Brain microvascular endothelial cell (primary cell): ENCODE results near the gene TTC39B.

ENCODE experiments used
- DNase-seq: peaks from one replicate; pipeline ENCODE4 v3.0.0-alpha.2; 2020
- H3K27ac ChIP-seq: fragments of 250-450 bp; sonication (Bioruptor Pico); 2 replicates; pipeline ENCODE4 v1.5.1; 2020; ENCODE audit warnings: mild to moderate bottlenecking, moderate library complexity
- H3K27me3 ChIP-seq: fragments of 250-450 bp; sonication (Bioruptor Pico); replicated peaks from 2 replicates; pipeline ENCODE4 v1.5.1; 2020; ENCODE audit warnings: mild to moderate bottlenecking
- H3K36me3 ChIP-seq: fragments of 250-450 bp; sonication (Bioruptor Pico); replicated peaks from 2 replicates; pipeline ENCODE4 v1.5.1; 2020; ENCODE audit warnings: mild to moderate bottlenecking
- H3K4me3 ChIP-seq: 2 replicates; pipeline ENCODE4 v1.5.1; 2011; ENCODE audit warnings: low read depth, mild to moderate bottlenecking, control low read depth, low read length, moderate library complexity
- in situ Hi-C: cut with HindIII; loops from 2 replicates; pipeline ENCODE4 v1.10.0; 2017; ENCODE audit warnings: low sequenced_read_pairs, low pct_ligation_motif_present
- TF ChIP-seq, protein P1 (sequence below): IDR thresholded peaks from 2 replicates; pipeline ENCODE4 v1.5.1; 2011; ENCODE audit warnings: low read depth, mild to moderate bottlenecking, moderate library complexity, low read length, control low read depth, inconsistent platforms; ENCODE audit errors: missing control alignments

The TTC39B gene

DNA sequence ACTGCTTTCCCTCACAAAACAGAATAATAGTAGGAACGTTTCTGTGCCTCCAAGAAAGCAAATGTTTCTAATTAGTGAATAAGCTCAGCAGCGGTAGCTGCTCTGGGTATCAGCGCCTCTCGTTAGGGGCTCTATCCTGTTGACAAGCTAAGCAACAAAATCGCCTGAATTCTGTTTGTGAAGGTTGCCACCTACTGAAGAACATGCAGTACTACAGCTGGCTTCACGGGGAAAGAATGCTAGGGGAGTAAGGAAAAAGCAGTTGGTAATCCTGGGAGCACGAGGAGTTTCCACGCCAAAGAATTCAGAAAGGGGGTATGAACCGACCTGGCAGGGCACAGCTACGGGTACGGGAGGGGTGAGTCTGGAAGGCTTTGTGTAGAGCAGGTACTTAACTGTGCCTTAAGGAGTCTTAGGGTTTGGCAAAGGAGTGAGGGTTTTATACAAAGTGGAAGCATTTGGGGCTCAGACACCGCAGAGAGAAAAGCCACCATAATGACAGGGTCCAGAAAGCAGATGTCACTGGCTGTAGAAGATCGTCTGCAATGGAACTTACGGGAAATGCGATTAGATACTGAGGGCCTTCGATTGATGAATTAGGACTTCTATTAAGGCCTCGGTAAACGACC is 171.7 kb downstream of the TTC39B start:
- H3K27ac ChIP-seq, result no peak overlapping the region

DNA sequence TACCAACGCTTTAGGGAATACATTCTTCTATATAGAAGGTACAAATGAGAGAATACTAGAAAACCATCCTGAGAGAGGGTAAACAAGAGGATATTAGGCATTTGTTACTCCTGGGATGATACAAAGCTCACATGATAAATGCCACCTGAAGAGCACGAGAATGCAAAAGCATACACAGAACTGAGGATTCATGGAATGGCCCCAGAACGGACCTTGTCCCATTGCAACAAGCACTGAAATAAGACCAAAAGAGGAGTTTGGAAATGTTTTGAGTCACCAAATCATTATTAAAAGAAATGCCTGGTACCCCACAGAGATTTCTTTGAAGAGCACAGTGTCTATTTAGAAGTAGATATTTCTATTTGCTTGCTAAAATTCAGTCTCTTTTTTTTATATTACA is 173.5 kb downstream of the TTC39B start:
- in situ Hi-C loops, result no loop called here
- Histone ChIP-seq H3K36me3 (no peaks in the 10 kb centered on the region), H3K27ac (no peak overlapping the region), H3K27me3 (no peaks in the 10 kb centered on the region), H3K4me3 (no peak overlapping the region)
- no peak for DNase-seq
- TF ChIP-seq, protein P1, sequence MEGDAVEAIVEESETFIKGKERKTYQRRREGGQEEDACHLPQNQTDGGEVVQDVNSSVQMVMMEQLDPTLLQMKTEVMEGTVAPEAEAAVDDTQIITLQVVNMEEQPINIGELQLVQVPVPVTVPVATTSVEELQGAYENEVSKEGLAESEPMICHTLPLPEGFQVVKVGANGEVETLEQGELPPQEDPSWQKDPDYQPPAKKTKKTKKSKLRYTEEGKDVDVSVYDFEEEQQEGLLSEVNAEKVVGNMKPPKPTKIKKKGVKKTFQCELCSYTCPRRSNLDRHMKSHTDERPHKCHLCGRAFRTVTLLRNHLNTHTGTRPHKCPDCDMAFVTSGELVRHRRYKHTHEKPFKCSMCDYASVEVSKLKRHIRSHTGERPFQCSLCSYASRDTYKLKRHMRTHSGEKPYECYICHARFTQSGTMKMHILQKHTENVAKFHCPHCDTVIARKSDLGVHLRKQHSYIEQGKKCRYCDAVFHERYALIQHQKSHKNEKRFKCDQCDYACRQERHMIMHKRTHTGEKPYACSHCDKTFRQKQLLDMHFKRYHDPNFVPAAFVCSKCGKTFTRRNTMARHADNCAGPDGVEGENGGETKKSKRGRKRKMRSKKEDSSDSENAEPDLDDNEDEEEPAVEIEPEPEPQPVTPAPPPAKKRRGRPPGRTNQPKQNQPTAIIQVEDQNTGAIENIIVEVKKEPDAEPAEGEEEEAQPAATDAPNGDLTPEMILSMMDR, result no peak

More for the DNA sequence above, 171.7 kb downstream of the TTC39B start:
- DNase-seq, result peak; percentile 67
- TF ChIP-seq, protein P1, result peak; percentile 89
- Histone ChIP-seq H3K4me3 (no peak overlapping the region), H3K36me3 (no peaks in the 10 kb centered on the region), H3K27me3 (no peaks in the 10 kb centered on the region)
- in situ Hi-C loops, result no loop called here

DNA sequence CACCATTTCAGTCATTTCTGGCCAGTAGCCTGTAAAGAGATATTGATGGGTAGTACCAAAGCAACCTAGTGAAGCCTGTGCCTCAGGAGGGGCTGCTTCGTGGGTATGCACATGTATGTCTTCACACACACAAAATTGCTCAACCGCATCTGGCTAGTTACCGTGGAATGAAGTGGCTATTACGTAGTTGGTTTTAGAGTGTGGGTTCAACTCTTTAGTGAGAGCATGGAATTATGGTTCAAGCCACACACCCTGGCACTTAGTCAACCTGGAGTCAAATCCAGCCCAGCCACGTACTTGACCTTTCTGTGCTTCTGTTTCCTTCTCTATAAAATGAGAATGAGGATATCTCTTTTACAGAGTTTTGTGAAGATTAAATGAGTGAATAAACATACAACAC is 174.9 kb downstream of the TTC39B start:
- Histone ChIP-seq H3K4me3 (no peak overlapping the region), H3K27ac (no peak overlapping the region), H3K27me3 (no peaks in the 10 kb centered on the region), H3K36me3 (no peaks in the 10 kb centered on the region)
- in situ Hi-C loops, result no loop called here
- DNase-seq, result no peak
- TF ChIP-seq, protein P1, result no peak

DNA sequence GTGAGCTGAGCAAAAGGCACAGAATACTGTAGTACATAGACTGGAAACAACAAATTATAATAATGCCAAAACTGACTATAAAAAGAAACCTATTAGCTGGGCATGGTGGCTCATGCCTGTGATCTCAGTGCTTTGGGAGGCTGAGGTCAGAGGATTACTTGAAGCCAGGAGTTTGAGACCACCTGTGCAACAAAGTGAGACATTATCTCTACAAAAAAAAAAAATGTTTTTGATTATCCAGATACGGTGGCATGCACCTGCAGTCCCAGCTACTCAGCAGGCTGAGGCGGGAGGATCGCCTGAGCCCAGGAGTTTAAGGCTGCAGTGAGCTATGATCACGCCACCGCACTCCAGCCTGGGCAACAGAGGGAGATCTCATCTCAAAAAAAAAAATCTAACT is 175.9 kb downstream of the TTC39B start:
- no peak overlapping the region for H3K4me3 ChIP-seq
- in situ Hi-C loops, result no loop called here
- DNase-seq, result no peak
- no peaks in the 10 kb centered on the region for H3K36me3 ChIP-seq
- no peak overlapping the region for H3K27ac ChIP-seq
- TF ChIP-seq, protein P1, result no peak
- H3K27me3 ChIP-seq, result peaks cover 1% of the 10 kb centered on the region

GRCh38 chr9:15127831-15128230 is 179.2 kb downstream of the TTC39B start:
- H3K36me3 ChIP-seq, result no peaks in the 10 kb centered on the region
- in situ Hi-C loops, result no loop called here
- H3K27ac ChIP-seq, result no peak overlapping the region
- TF ChIP-seq, protein P1, result no peak
- H3K27me3 ChIP-seq, result peaks cover 1% of the 10 kb centered on the region
- H3K4me3 ChIP-seq, result no peak overlapping the region
- DNase-seq, result no peak

DNA sequence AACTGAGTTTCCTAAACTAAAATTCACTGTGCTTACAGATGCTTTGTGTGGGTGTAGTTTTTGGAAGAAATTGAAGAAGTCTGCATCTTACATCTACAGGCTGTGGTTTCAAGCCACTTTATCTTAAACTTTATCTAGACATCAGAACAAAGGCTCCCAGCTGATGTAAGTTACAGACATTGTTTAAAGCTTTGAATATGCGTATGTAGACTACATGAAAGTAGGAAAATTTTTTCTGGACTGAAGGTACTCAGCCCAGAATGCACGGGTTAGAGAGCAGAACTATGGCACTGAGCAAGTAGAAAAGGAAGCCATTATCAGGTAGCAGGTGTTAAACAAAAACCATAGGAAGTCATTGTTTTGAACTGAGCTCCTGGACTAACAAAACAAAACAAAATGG is 185.4 kb downstream of the TTC39B start:
- Histone ChIP-seq H3K27me3 (no peaks in the 10 kb centered on the region), H3K4me3 (no peak overlapping the region), H3K36me3 (no peaks in the 10 kb centered on the region), H3K27ac (no peak overlapping the region)
- in situ Hi-C loops, result no loop called here
- TF ChIP-seq, protein P1, result no peak
- DNase-seq, result no peak
